Hematopoietic multipotent progenitor cell (in vitro differentiated cells): ENCODE measurements around the gene NFASC. TPM values are rescaled to one million over a fixed set of nuclear protein-coding genes. Genes with fewer than 3 reads are reported as not detected.

Experiments
- DNase-seq, 3 donors: peaks; one replicate each; pipeline ENCODE4 v3.0.0-alpha.2; 2011 to 2015; ENCODE audit warnings: low read depth in 2 of 3, low spot score in 2 of 3
- total RNA-seq: library from RNA; depleted of rRNA; stranded (reverse); fragments of >200 nt; gene quantifications from one replicate; pipeline ENCODE4 v1.2.3, GENCODE V29; 2012

The NFASC gene
- total RNA-seq = under 0.01 TPM

- DNase-seq = no peak
Measured at GRCh38 chr1:204870160-204870912, at the start of gene NFASC. Gene NFASC, plus strand, starts transcription at chr1:204870862. Its CDS starts 73,454 bp downstream, at chr1:204944316.

DNA sequence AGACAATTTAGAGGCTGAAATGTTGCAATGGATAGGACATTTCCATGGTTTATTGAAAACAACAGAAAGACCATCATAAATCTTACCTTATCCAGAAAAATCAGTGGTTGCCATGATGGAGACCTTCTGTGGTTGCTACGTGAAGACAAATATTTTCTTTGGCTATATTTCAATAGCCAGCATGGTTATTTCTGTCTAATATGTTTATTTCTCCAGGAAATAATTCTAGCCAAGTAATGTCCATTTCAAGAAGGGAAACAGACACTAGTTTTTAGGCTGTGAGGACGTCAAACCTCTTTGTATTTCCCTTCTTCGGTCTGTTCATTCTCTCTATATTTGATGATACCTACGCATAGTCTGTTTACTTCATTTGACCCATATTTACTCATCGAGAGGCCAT lies 49.2 kb upstream of the NFASC start:
- DNase-seq = no peak

DNA sequence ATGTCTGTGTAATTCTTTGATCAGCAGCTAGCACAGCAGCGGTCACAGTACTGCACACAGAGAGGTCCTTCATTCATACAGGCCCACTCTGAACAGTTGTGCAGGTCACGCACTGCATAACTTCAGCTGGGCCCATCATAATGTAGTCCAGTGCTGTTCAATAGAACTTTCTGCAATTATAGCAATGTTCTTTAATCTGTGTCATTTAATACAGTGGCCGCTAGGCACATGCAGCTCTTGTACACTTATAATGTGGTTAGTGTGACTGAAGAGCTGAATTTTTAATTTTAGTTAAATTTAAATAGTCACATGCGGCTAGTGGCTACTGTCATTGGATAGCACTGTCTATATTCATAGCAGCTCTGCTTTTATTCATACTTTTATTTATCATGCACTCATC lies 48.7 kb upstream of the NFASC start:
- DNase-seq = no peak

GRCh38 chr1:204826970-204827369 lies 43.7 kb upstream of the NFASC start:
- peak in 2 of 3 donors; percentile 25 to 46 for DNase-seq

DNA sequence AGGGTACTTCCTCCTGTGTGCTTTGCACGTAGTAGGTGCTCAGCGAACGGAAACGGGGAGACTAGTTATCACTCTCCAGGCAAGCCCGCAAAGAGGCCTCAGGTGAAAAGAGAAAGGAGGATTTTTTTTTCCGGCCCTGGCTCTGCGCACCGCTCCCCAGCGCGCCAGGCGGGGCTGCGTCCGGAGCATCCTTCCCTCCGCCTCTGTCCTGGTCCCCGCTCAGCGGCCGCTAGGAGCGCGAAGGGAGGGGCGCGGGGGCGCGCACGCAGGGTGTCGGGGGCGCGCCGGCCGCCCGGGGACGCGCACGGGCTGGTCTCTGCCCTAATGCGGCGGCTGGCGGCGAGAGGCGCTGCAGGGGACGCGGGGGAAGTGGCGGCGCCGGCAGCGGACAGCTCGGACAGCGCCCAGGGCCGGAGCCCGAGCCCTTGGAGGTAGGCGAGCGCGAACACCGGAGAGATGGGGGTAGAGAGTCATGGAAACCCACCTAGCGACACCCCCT lies 42.3 kb upstream of the NFASC start:
- peak in 2 of 3 donors; percentile 37 to 55 for DNase-seq

- no peak for DNase-seq
Measured at GRCh38 chr1:204829133-204829825, 41.4 kb upstream of the NFASC start.

DNA sequence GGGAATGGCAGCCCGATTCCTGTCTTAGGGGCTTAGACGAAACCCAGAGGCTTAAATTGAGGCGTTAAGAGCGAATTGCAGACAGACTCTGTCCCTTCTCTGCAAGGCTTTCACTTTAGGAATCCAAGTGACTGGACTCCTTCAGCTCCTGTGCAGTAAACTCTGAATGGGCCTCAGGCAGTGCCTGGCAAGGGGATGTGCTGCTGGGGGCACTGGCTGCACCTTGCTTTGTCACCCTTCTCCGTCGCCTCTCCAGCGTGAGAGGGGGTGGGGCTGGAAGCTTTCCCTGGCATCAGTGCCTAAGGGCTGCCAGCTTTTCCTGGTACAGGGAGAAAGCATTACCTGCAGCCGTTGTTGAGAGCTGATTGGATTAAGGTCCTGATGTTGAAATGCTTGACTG lies 39.9 kb upstream of the NFASC start:
- no peak for DNase-seq

GRCh38 chr1:204831186-204831585 lies 39.5 kb upstream of the NFASC start:
- DNase-seq = no peak

GRCh38 chr1:204834336-204834735 lies 36.3 kb upstream of the NFASC start:
- no peak for DNase-seq

DNA sequence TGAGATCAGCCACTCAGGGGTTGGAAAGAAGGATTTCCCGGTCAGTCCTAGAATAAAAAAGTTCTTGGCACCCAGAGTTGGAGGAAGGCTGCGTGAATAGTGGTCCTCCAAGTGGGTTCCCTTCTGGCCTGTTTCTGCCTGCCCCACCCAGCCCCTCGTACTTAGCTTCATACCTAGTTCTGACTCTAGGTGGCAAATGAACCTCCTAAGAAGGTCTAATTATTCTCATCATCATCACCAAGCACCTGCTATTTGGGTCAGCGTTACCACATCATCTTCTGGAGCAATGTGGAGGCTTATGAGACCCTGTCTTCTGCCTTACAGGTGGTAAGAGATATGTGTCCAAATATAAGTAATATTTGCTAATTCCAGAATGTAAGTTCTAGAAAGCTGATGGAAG lies 35.9 kb upstream of the NFASC start:
- DNase-seq = no peak

- no peak for DNase-seq
Measured at GRCh38 chr1:204835737-204836136, 34.9 kb upstream of the NFASC start.

DNA sequence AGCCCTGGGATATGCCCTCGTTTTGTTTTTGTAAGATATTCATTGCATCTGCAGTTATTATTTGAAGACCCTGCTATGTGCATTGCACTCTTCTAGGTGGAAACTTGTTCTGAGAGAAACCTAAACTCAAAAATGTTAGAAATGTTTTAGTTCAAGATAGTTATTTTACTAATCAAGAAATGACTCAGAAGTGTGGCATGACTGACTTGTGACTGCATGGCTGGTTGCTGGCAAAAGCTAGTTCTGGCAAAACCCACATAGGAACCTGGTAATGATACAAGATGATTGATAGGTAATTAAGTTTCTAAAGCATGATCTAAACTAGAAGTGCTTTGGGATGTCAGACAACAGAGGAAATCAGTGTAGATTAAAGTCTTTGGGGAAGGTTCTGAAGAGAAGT lies 33.8 kb upstream of the NFASC start:
- no peak for DNase-seq

GRCh38 chr1:204837440-204838084 lies 33.1 kb upstream of the NFASC start:
- DNase-seq = peak in 2 of 3 donors; percentile 29 to 54

DNA sequence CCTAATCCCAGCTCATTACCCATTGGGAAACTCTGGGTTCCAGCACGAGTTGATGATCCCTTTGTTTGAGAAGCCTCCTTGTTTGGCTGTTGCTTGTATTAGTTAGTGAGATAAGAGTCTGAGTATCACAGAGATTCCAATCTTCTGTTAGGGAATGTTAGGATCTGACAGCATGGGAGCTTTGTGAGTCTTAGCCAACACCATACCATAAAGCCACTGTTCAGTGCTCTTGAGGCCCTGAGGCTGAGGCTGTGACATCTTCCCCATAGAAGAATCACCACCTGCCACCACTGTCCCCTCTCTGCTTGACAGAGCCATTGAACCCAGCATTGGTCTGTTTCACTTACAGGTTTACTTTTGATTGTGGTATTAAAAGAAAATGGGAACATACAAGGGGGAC lies 29.3 kb upstream of the NFASC start:
- DNase-seq = no peak

- no peak for DNase-seq
Measured at GRCh38 chr1:204841798-204842197, 28.9 kb upstream of the NFASC start.

DNA sequence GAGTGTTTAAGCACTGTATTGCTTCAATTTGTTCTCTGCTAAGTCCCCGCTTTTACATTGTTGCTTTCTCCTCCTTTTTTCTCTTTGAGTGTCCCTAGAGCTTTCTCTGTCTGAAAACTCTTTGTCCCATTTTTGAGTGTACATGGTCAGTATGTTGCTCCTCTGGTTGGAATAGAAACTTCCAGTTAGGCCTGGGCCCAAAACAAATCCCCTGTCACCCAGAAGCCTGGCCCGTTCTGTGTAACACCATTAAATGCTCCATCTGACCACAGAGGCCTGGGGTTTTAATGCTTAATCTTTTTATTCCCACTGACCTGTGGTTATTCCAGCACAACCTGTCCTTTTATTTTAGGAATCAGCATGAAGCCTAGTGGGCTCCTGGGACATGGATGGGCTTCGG lies 28.3 kb upstream of the NFASC start:
- no peak for DNase-seq

GRCh38 chr1:204842892-204843291 lies 27.8 kb upstream of the NFASC start:
- no peak for DNase-seq

- DNase-seq = no peak
Measured at GRCh38 chr1:204846546-204846945, 24.1 kb upstream of the NFASC start.

- DNase-seq = no peak
Measured at GRCh38 chr1:204848579-204848978, 22.1 kb upstream of the NFASC start.

DNA sequence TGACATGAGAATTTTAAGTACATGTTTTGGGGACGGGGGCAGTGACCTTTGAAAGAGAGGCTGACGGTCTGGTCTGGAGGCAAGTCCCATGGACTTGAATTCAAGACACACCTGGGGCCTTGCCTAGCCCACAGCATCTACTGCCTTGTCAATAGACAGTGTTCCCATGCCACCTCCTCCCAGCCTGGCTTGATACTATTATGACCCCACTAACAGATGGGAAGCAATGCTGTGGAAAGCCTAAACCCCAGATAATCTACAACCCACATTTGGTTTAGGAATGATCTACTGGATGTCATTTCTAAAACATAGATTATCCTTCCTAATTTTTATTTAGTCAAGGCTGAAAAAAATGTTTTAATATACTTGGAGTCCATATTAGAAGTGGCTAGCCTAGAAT lies 17.8 kb upstream of the NFASC start:
- no peak for DNase-seq

- DNase-seq = no peak
Measured at GRCh38 chr1:204853436-204853835, 17.2 kb upstream of the NFASC start.

GRCh38 chr1:204854286-204854685 lies 16.4 kb upstream of the NFASC start:
- no peak for DNase-seq
